B cell (primary cell): Measurements from ENCODE around the gene NT5DC4. TPM values are rescaled to one million over a fixed set of nuclear protein-coding genes. Genes with fewer than 3 reads are reported as not detected.

Source experiments
- ATAC-seq: fragments of 200-7000 bp; cut with Tn5 transposase; one replicate; pipeline ENCODE4 v1.10.0; 2021; ENCODE audit warnings: low read depth, mild to moderate bottlenecking, moderate number of reproducible peaks, moderate library complexity
- CTCF ChIA-PET: fragments of 350-600 bp; sonication (Branson Sonifier 250); formaldehyde crosslinking; loops from one replicate; lab custom pipeline; 2021; ENCODE audit warnings: antibody characterized with exemption, inconsistent platforms; lab: Charles Lee
- POLR2A ChIA-PET: fragments of 350-600 bp; sonication (Branson Sonifier 250); formaldehyde crosslinking; loops from one replicate; lab custom pipeline; 2021; ENCODE audit warnings: antibody characterized with exemption; lab: Charles Lee
- DNase-seq: peaks from one replicate; pipeline ENCODE4 v3.0.0; 2013
- H2AFZ ChIP-seq: 2 replicates; pipeline ENCODE4 v1.6.1; 2012; ENCODE audit warnings: mild to moderate bottlenecking, low read depth, low read length; ENCODE audit not compliant: insufficient read depth, poor library complexity, severe bottlenecking
- H3K27ac ChIP-seq, 2 donors: 1 replicate in 1 of 2; 2 replicates in 1 of 2; pipeline ENCODE4 v1.5.1; 2012 to 2013; ENCODE audit warnings: low read length in 2 of 2, mild to moderate bottlenecking in 2 of 2, moderate library complexity in 1 of 2
- H3K27me3 ChIP-seq, 4 experiments: fragments of 200-600 bp in 1 of 4; sonication (generic) in 1 of 4; replicated peaks in 1 of 4; 1 replicate in 2 of 4; 2 replicates in 2 of 4; pipeline versions ENCODE4 v1.6.1 to v1.7.0; 2013 to 2016; ENCODE audit warnings: low read length in 3 of 4, mild to moderate bottlenecking in 2 of 4, mixed read lengths in 1 of 4, moderate library complexity in 1 of 4; ENCODE audit not compliant: insufficient read depth in 4 of 4, control insufficient read depth in 3 of 4; ENCODE audit errors: control extremely low read depth in 1 of 4
- H3K36me3 ChIP-seq, 2 experiments: replicated peaks in 1 of 2; 1 replicate in 1 of 2; 2 replicates in 1 of 2; pipeline versions ENCODE4 v1.6.1 to v1.7.1; 2013; ENCODE audit warnings: low read length in 1 of 2; ENCODE audit not compliant: insufficient read depth in 2 of 2, control insufficient read depth in 1 of 2; ENCODE audit errors: control extremely low read depth in 1 of 2, extremely low read depth in 1 of 2
- H3K4me1 ChIP-seq, 2 donors: fragments of 200-600 bp in 1 of 2; sonication (generic) in 1 of 2; 1 replicate in 1 of 2; 2 replicates in 1 of 2; pipeline versions ENCODE4 v1.5.1 to v1.6.1; 2013 to 2017; ENCODE audit warnings: low read length in 2 of 2; ENCODE audit not compliant: control insufficient read depth in 2 of 2, insufficient read depth in 2 of 2
- H3K4me2 ChIP-seq: replicated peaks from 2 replicates; pipeline ENCODE3; 2012; ENCODE audit warnings: mild to moderate bottlenecking, low read depth, low read length; ENCODE audit not compliant: poor library complexity, severe bottlenecking
- H3K4me3 ChIP-seq, 5 experiments: fragments of 200-600 bp in 1 of 5; sonication (generic) in 1 of 5; 1 replicate in 3 of 5; 2 replicates in 2 of 5; pipeline versions ENCODE4 v1.5.1 to v1.7.0; 2011 to 2016; ENCODE audit warnings: low read length in 4 of 5, mild to moderate bottlenecking in 4 of 5, low read depth in 2 of 5, control low read depth in 1 of 5, moderate library complexity in 1 of 5; ENCODE audit not compliant: insufficient read depth in 1 of 5; ENCODE audit errors: control extremely low read depth in 1 of 5, extremely low read depth in 1 of 5
- H3K79me2 ChIP-seq: fragments of 200-600 bp; sonication (generic); one replicate; pipeline ENCODE4 v1.6.0; 2016; ENCODE audit warnings: low read length; ENCODE audit not compliant: control insufficient read depth, insufficient read depth
- H3K9ac ChIP-seq: fragments of 200-600 bp; sonication (generic); 2 replicates; pipeline ENCODE4 v1.6.1; 2017; ENCODE audit warnings: mild to moderate bottlenecking, low read length, moderate library complexity
- H3K9me3 ChIP-seq, 3 donors: one replicate each; pipeline versions ENCODE4 v1.6.1 to v1.7.1; 2013; ENCODE audit warnings: low read length in 2 of 3; ENCODE audit not compliant: control insufficient read depth in 2 of 3, insufficient read depth in 1 of 3; ENCODE audit errors: control extremely low read depth in 1 of 3
- H4K20me1 ChIP-seq: 2 replicates; pipeline ENCODE4 v1.6.0; 2012; ENCODE audit warnings: mild to moderate bottlenecking, low read length; ENCODE audit not compliant: insufficient read depth, control insufficient read depth, poor library complexity, severe bottlenecking
- H3K27ac Mint-ChIP-seq: one replicate; pipeline ENCODE4 v1.8.0; 2021; ENCODE audit warnings: mixed read lengths
- H3K27me3 Mint-ChIP-seq: one replicate; pipeline ENCODE4 v1.8.0; 2021; ENCODE audit warnings: mixed read lengths
- H3K4me1 Mint-ChIP-seq: one replicate; pipeline ENCODE4 v1.8.0; 2021; ENCODE audit warnings: mixed read lengths
- H3K4me3 Mint-ChIP-seq: one replicate; pipeline ENCODE4 v1.8.0; 2021; ENCODE audit warnings: mixed read lengths
- H3K9me3 Mint-ChIP-seq: one replicate; pipeline ENCODE4 v1.8.0; 2022; ENCODE audit warnings: mixed read lengths; ENCODE audit not compliant: insufficient read depth
- CTCF ChIP-seq: fragments of 200-600 bp; IDR thresholded peaks from one replicate; pipeline ENCODE4 v1.8.0; 2022; ENCODE audit warnings: antibody characterized with exemption, mild to moderate bottlenecking
- EZH2 ChIP-seq: IDR thresholded peaks from 2 replicates; pipeline ENCODE4 v1.6.1; 2012; ENCODE audit warnings: borderline replicate concordance, low read depth, mild to moderate bottlenecking, moderate library complexity, low read length; ENCODE audit not compliant: insufficient read depth, poor library complexity, severe bottlenecking
- WGBS: methylation state at CpG from one replicate; pipeline ENCODE4 v1.1.5; 2013; ENCODE audit warnings: missing lambda C conversion rate; ENCODE audit not compliant: insufficient coverage; 5-methylcytosine and 5-hydroxymethylcytosine counted together
- intact Hi-C: fragments of 100-400 bp; cut with micrococcal nuclease; formaldehyde crosslinking; loops from one replicate; pipeline ENCODE4 v1.10.0; 2022
- polyA plus RNA-seq: library from polyadenylated mRNA; depleted of rRNA; stranded (reverse); fragments of >200 nt; gene quantifications from 2 replicates; pipeline ENCODE4 v1.2.3, GENCODE V29; 2012
- total RNA-seq, 2 donors: library from RNA; stranded (reverse); fragments of 120-200 nt in 1 of 2; gene quantifications; 1 replicate in 1 of 2; 2 replicates in 1 of 2; pipeline versions ENCODE4 v1.2.3 to v1.2.4, GENCODE V29; 2013 to 2022

Gene NT5DC4
- total and polyA plus RNA-seq, 2 donors (not counting 1 experiment from before 2014, with no cell fraction given) = 2.0 TPM; not detected in 1

GRCh38 chr2:112727276-112728028 lies 6.6 kb downstream of the NT5DC4 start:
- no peak overlapping the region for H3K27ac ChIP-seq
- no peak overlapping the region for H3K27ac Mint-ChIP-seq
- CTCF ChIA-PET = interaction anchor here (0.7 to 19.8 kb wide), 24 partner anchors 9 to 163 kb away, joined by 3 to 496 read pairs (median 6); partner anchors contain the start of genes CHCHD5 and SLC20A1
- ATAC-seq = no peak
- no peaks in the 10 kb centered on the region for H4K20me1 ChIP-seq
- H3K27me3 Mint-ChIP-seq = no peaks in the 10 kb centered on the region
- no peaks in the 10 kb centered on the region for H3K9me3 ChIP-seq
- H2AFZ ChIP-seq = no peak overlapping the region
- no peaks in the 10 kb centered on the region for H3K9me3 Mint-ChIP-seq
- H3K4me1 Mint-ChIP-seq = peaks cover 17% of the 10 kb centered on the region
- no peaks in the 10 kb centered on the region for H3K36me3 ChIP-seq
- H3K4me3 ChIP-seq = no peak overlapping the region
- 95% methylated on average over 19 of the region's 19 CpGs for WGBS
- DNase-seq = no peak
- no peaks in the 10 kb centered on the region for H3K79me2 ChIP-seq
- intact Hi-C loops = loop anchor here (2.0 to 10.0 kb wide), 4 partner anchors 19 to 673 kb away; partner anchors contain the start of genes TMEM87B and TTL
- TF ChIP-seq EZH2 (no peak), CTCF (no peak)
- H3K4me1 ChIP-seq = peaks cover 8 to 25% of the 10 kb centered on the region in 2 donors
- no peak overlapping the region for H3K4me3 Mint-ChIP-seq
- no peak overlapping the region for H3K9ac ChIP-seq
- H3K4me2 ChIP-seq = no peak overlapping the region
- H3K27me3 ChIP-seq = no peaks in the 10 kb centered on the region
- POLR2A ChIA-PET = interaction anchor here (2.0 to 3.8 kb wide), 2 partner anchors 19 to 81 kb away, joined by 9 to 19 read pairs; partner anchors contain the start of gene SLC20A1

DNA sequence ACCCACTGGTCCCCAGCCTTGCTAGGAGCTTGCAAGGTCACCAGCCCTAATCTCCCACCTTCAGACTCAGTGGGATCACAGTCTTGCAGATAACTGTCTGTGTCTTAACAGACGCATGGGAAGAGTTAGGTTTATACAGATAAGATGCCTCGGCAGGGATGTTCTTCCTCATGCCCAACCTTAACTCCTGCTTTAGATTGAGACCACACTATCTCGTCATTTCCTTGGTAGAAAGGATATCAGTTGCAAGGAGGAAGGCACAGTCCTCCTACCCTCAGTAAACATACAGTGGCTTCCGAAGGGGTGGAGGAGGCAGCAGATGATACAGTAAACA lies 7.2 kb downstream of the NT5DC4 start:
- peaks cover 8 to 25% of the 10 kb centered on the region in 2 donors for H3K4me1 ChIP-seq
- no peaks in the 10 kb centered on the region for H3K79me2 ChIP-seq
- H3K36me3 ChIP-seq = no peaks in the 10 kb centered on the region
- Mint-ChIP-seq H3K4me1 (peaks cover 17% of the 10 kb centered on the region), H3K27ac (no peak overlapping the region), H3K27me3 (no peaks in the 10 kb centered on the region), H3K9me3 (no peaks in the 10 kb centered on the region), H3K4me3 (no peak overlapping the region)
- H3K27ac ChIP-seq = no peak overlapping the region
- H3K4me2 ChIP-seq = no peak overlapping the region
- no peaks in the 10 kb centered on the region for H3K27me3 ChIP-seq
- 67% methylated on average over 1 of the region's 4 CpGs for WGBS
- intact Hi-C loops = loop anchor here (5.0 to 10.0 kb wide), 2 partner anchors 36 to 673 kb away; partner anchors contain the start of gene TMEM87B
- H3K9me3 ChIP-seq = no peaks in the 10 kb centered on the region
- no peak for ATAC-seq
- H3K9ac ChIP-seq = no peak overlapping the region
- ChIA-PET CTCF (interaction anchor here (1.3 to 19.8 kb wide), 12 partner anchors 9 to 158 kb away, joined by 3 to 496 read pairs (median 9); partner anchors contain the start of gene SLC20A1), POLR2A (no interaction called here)
- no peaks in the 10 kb centered on the region for H4K20me1 ChIP-seq
- DNase-seq = no peak
- H2AFZ ChIP-seq = no peak overlapping the region
- no peak overlapping the region for H3K4me3 ChIP-seq
- TF ChIP-seq CTCF (no peak), EZH2 (no peak)
